GM11168 (cell line): ENCODE measurements around the gene PRSS56.

ENCODE experiments used
- in situ Hi-C: fragments of 300-500 bp; cut with MboI; formaldehyde crosslinking; loops from one replicate; pipeline ENCODE4 v1.12.0; 2022; ENCODE audit warnings: low sequenced_read_pairs; ENCODE audit not compliant: unreplicated experiment

Gene PRSS56

DNA sequence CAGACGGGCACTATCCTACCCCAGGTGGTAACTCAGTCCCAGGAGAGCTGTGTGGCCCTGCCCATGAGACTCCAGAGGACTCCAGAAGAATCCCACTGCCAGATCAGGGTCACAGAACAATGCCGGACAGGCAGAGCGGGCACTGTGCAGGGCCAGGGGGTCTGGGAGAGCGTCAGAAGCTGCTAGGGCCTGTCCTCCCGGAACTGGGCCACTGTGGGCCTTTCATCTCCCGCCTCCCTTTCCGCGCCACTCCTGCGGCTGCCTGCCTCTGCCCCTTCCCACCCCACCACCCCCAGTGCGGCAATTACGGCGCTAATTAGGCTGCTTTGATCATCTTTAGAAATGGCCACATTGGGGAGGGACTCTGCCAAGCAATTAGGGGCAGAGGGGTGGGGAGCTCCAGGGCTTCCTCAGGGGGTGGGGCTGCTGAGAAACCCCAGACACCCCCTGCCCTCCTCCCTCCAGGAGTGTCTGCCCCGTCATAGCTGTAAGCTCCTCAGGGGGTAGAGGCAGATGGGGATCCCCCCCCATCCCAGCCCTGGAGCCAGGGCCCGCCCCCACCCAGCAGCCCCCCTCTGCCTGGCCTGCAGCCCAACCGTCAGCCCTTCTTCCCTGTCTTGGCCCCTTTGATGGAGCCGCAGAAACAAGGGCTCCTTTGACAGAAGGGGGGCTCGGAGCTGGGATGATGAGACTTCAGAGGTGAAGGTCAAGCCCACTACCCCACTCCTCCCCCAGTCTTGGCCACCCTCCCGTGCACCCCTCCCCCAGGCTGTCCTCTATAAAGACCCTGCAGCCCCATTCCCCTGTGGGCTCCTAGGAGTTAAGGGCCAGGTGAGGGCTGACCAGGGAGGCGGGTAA, at the start of gene PRSS56:
TSS of gene PRSS56 (plus strand) at position 808 of the 858 bp plus-strand sequence. CDS start 211 bp downstream, outside the sequence.
- in situ Hi-C loops = no loop called here

GRCh38 chr2:232473467-232473890, 46.7 kb upstream of the PRSS56 start:
- in situ Hi-C loops = no loop called here

DNA sequence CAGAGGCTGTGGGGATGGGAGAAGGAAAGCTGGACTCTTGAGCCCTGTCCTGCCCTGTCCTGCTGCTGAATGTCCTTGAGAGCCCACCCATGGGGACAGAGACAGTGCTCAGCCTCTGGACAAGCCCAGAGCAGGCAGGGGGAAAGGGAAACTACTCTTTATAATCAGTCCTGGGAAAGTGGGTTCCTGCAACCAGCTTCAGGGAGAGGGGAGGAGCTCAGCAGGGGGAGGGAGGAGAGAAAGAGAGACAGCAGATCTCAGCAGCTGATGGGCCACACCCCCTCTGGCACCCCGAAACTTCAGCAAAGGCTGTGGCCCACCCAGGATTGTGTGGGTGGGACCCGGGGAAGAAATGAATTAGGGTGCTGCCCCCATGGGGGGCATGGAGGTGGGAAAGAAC, 44.1 kb upstream of the PRSS56 start:
- in situ Hi-C loops = no loop called here

DNA sequence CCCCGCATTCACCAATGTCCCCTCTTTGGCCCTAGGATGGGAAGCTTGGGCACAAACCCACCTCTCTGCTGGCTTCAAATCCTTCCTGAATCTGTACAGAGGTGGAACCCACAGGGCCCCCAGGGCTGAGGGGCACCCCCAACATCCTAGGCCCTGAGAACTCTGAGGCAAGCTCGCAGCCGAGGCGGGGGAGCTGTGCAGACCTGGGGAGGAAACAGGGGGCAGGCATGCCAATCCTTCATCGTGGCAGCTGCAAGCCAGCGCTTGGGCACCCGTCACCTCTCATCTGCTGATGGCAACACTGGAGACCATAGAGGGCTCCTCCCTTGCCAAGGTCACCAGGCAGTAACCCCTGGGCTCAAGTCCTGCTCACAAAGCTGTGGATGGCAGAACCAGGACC, 43.4 kb upstream of the PRSS56 start:
- in situ Hi-C loops = no loop called here

- in situ Hi-C loops = no loop called here
Measured at GRCh38 chr2:232477751-232478510, 42.3 kb upstream of the PRSS56 start.

DNA sequence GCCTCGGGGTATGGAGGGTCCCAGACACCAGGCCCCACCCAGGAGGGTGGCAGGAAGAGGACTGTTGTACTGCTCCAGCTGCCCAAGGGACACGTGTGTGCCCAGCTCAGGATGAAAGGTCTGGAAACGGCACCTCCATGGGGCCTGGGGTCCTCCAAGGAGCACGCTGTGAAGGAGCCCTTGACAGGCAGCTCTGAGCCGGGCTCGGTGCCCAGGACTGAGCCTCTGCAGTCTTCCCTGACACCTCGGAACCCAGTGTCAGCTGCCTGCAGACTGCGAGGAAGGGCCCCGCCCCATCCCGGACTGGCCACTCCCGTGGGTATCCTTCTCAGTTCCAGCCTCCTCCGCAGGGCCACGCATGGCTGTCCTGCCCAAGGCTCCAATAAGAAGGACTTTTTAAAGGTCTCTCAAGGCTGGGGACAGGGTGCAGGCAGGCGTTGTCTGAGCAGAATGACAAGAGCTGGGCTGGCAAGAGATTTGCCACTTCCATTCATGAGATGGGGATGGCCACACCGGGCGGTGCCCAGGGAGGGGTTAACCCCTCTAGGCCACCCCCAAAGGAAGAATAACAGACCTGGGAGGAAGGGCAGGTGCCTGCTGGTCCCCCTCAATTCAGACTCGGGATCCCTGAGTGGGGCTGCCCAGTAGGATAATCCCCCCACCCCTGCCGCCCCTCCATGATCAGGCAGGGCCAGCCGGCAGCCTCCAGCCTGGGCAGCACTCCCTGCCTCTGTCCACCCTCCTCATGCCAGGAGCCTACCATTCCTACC, 41.4 kb upstream of the PRSS56 start:
- in situ Hi-C loops = no loop called here

- in situ Hi-C loops = no loop called here
Measured at GRCh38 chr2:232479341-232480200, 40.6 kb upstream of the PRSS56 start.

DNA sequence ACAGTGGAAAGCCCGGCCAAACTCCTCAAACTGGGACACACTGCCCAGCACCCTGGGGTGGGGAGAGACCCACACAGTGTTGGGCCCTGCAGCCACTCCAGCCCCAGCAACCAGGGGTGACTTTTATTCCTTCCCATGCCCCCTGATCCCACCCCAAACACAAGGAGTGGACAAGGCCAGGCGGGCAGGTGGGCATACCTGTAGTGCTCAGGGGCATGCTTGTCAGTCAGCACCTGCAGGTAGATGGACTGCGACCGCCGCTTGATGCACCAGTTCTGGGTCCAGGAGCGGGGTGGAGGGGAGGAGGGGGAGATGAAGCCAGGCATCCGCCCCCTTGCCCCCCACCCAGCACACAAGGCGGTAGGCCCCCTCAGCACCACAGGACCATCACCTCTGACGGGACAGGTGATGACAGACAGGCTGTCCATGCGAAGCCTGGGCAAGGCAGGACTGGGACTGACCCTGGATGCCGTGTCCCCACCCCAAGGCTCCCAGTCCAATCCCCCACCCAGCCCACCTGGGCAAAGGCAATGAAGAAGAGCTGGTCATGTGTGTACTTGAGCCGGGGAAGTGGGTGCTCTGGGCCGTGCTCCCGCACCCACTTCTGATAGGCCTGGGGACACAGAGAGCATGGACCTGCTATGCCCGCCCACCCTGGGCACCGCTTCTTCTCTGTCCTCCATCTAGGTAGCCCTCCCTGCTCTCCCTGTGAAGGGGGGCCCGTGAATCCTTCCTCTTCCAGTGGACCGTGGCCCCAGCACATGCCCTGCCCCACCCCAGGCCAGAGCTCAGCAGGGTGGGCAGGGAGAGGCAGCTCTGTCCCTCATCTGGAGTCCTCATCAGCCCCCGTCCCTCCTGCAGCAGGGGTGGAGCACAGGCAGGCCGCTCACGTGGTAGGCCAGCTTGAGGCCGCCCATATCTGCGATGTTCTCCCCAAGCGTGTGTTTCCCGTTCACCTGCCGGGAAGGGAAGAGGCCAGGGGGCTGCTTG, 39.7 kb upstream of the PRSS56 start:
- in situ Hi-C loops = no loop called here

DNA sequence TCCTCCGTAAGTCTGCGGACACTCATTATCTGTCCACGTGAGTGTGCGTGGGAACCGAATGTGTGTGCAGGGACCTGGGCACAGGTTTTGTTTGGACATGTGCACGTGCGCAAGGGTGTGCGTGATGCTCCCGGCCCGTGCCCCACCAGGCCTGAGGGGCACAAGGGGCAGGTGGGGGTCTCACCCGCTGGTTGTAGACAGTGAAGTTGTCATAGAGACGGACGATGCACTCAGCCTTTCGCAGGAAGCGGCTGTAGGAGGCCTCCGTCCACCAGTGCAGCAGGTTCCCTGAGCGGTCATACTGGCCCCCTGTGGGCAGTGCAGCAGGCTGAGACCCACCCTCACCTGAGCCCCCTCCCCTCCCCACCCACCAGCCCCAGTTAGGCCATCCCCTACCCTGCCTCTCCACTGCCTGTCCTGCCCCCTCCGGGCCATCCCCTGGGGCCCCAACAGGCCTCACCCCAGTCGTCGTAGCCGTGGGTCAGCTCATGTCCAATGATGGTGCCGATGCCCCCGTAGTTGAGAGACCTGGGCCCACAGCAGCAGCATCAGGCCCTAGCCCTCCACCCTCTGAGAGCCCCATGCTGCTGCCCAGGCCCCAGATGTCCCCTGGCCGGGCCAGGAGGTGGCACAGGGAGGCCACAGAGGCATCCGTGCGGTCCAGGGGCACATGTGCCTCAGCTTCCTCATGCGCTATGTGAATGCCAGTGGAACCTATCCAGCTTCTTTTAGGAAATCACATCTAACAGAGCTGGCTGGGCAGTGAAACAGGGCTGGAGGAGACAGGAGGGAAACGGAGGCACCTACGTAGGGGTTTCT, 38.7 kb upstream of the PRSS56 start:
- in situ Hi-C loops = no loop called here

GRCh38 chr2:232482301-232483238, 37.6 kb upstream of the PRSS56 start:
- in situ Hi-C loops = no loop called here

GRCh38 chr2:232483311-232483922, 36.8 kb upstream of the PRSS56 start:
- in situ Hi-C loops = no loop called here

- in situ Hi-C loops = no loop called here
Measured at GRCh38 chr2:232483923-232484627, 36.1 kb upstream of the PRSS56 start.

DNA sequence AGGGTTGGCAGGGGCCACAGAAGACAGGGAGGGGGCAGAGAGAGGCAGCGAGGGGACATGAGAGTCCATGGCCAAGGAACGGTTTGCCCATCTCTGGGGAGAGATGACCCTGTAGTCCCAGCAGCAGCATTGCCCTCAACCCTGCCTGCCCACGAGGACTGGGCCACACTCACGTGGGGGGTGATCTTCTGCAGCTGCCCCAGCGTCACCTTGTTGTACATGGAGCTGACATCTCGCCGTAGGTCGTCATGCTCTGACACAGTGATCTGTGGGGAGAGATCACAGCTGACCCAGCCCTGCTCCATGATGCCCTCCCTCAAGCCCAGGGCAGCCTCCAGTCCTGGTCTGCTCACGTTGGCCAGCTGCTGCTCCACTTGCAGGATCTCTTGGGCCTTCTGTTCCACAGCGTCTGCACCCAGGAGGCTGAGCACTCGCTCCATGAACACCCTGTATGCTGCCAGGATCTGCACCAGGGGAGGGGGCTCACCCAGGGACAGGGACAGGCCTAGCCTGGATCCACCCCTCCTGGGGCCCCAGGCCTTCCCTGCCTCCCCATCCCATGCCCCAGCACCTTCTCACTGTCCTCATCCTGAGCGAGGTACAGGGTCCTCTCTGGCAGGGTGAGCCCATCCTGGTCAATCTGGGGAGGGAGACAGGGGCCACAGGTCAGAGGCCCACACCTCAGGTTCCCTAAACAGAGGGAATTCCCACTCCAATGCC, 35.4 kb upstream of the PRSS56 start:
- in situ Hi-C loops = no loop called here

- in situ Hi-C loops = no loop called here
Measured at GRCh38 chr2:232485348-232485756, 34.8 kb upstream of the PRSS56 start.
